Neuron (in vitro differentiated cells): Measurements from ENCODE around the gene BTN1A1.
"Not testable (repeated sequence)": the region's sequence is repeated elsewhere in the genome, so short reads cannot be mapped to it uniquely, and the experiment has no call there.

Experiments used
- H2AFZ ChIP-seq: one replicate; pipeline ENCODE4 v1.6.1; 2013; ENCODE audit warnings: low read depth, mild to moderate bottlenecking, inconsistent platforms, low read length, moderate library complexity
- H3K27me3 ChIP-seq: one replicate; pipeline ENCODE4 v1.6.1; 2013; ENCODE audit warnings: low read length; ENCODE audit not compliant: insufficient read depth
- H3K36me3 ChIP-seq: one replicate; pipeline ENCODE4 v1.6.1; 2013; ENCODE audit warnings: low read length; ENCODE audit not compliant: insufficient read depth
- H3K4me1 ChIP-seq: one replicate; pipeline ENCODE4 v1.6.1; 2013; ENCODE audit warnings: low read length; ENCODE audit not compliant: insufficient read depth
- H3K4me3 ChIP-seq: 2 replicates; pipeline ENCODE4 v1.5.1; 2013; ENCODE audit warnings: mild to moderate bottlenecking, low read length, moderate library complexity
- H3K9me3 ChIP-seq: one replicate; pipeline ENCODE4 v1.6.1; 2013; ENCODE audit warnings: low read length

BTN1A1 gene

DNA sequence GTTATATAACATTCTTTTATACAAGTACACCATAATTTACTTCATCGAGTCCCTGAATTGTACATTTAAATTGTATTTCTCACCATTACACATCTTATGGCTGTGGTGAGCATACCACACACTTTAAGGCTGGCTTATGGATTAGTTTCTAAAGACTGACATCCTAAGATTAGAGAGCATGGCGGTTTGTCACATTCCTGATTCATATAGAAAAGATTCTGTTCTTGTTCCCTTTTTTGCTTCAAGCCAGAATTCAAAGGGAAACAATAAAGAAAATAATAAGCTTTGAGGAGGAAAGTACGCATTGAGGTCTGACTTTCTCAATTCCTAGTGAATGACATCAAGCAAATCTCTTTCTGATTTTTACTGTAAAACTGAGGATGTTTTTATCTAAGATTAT lies 2.5 kb downstream of the BTN1A1 start:
- H3K36me3 ChIP-seq: no peaks in the 10 kb centered on the region
- peaks cover 2% of the 10 kb centered on the region for H3K9me3 ChIP-seq
- H3K4me3 ChIP-seq: no peak overlapping the region
- no peak overlapping the region for H2AFZ ChIP-seq
- no peaks in the 10 kb centered on the region for H3K4me1 ChIP-seq
- peaks cover 34% of the 10 kb centered on the region for H3K27me3 ChIP-seq

DNA sequence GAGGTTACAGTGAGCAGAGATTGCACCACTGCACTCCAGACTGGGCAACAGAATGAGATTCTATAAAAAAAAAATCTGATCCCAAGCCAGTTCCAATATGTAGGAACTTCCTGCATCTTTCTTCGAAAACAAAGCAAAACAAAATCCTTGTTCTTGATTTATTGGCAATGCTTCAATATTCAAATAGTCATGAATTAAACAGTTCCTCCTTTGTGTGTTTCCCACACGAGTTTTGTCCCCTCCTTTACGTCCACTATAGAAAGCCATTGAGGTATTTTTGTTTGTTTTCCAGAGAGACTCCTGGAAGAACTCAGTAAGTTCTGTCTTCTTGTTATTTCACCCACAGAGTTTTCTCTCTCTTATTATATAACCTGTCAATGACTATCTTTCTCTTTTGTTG lies 7.6 kb downstream of the BTN1A1 start:
- Histone ChIP-seq H3K9me3 (no peaks in the 10 kb centered on the region), H3K27me3 (peaks cover 27% of the 10 kb centered on the region), H3K4me3 (no peak overlapping the region), H2AFZ (no peak overlapping the region), H3K4me1 (no peaks in the 10 kb centered on the region), H3K36me3 (no peaks in the 10 kb centered on the region)

DNA sequence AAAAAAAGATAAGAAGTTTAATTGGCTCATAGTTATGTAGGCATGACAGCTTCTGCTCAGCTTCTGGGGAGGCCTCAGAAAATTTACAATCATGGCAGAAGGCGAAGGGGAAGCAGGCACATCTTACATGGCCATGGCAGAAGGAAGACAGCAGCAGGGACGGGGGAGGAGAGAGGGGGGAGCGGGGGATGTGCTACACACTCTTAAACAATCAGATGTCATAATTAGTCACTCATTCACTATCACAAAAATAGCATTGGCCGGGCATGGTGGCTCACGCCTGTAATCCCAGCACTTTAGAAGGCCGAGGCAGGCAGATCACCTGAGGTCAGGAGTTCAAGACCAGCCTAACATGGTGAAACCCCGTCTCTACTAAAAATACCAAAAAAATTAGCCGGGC lies 10.9 kb downstream of the BTN1A1 start:
- not testable (repeated sequence) for H3K4me3 ChIP-seq, H2AFZ ChIP-seq, H3K9me3 ChIP-seq, H3K36me3 ChIP-seq, H3K4me1 ChIP-seq
- H3K27me3 ChIP-seq: peaks cover 16% of the 10 kb centered on the region

DNA sequence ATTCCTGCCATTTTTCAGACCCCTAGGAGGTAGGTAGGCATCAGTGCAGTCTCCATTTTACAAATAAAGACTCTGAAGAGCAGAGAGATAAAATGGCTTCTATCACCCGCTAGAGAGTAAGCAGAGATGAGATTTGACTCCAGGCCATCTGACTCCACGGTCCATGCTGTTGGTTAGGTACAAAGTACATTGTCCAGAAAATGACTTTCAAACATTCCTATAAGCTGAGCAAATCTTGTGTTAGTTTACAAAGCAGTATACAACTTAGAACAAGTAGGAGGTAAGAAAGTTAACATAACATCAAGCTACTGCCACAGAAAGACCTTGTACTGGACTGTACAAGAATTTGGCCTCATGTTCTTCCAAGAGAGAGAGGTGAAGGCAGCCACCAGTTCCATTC lies 14.9 kb downstream of the BTN1A1 start:
- Histone ChIP-seq H3K4me3 (no peak overlapping the region), H2AFZ (no peak overlapping the region)

DNA sequence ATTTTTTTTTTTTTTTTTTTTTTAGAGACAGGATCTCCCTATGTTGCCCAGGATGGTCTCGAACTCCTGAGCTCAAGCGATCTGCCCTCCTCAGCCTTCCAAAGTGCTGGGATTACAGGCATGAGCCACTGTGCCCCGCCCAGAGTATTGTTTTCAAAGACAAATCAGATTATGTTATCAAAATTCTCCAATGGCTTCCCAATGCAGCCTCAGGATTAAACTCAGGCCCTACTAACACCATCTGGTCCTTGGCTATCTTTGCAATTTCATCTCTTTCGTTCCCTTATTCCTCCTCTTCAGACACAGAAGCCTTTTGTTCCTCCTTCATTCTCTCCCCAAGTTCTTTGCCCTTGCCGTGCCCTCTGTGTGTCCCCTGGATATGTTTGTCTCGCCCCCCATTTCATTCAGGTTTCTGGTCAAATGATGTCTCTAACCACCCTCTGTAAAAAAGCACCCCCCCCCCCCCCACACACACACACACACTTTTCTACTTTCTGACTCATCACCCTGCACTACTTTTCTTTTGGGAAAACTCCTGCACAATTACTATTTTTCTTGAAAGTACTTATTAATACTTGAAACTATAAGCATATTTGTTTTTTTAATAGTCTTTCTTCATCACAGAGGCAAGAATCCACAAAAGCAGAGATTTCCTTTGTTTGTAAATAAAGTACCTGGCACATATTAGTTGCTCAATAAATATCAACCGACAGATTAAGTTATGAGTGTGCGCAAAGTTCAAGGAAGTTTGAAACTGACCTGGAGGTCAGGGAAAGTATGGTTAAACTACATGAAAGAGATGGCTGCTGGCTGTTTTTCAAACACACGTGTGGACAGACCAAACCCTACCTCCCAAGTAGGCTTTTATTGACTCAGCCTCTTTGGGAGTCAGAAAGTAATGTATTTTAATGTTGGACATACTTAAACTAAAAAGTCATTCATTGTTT lies 16.7 kb downstream of the BTN1A1 start:
- Histone ChIP-seq H3K9me3 (no peaks in the 10 kb centered on the region), H3K36me3 (no peaks in the 10 kb centered on the region), H2AFZ (no peak overlapping the region), H3K4me1 (no peaks in the 10 kb centered on the region), H3K27me3 (peaks cover 1% of the 10 kb centered on the region), H3K4me3 (no peak overlapping the region)

More for the DNA sequence above, 14.9 kb downstream of the BTN1A1 start:
- Histone ChIP-seq H3K9me3 (no peaks in the 10 kb centered on the region), H3K4me1 (no peaks in the 10 kb centered on the region), H3K27me3 (peaks cover 5% of the 10 kb centered on the region), H3K36me3 (no peaks in the 10 kb centered on the region)

DNA sequence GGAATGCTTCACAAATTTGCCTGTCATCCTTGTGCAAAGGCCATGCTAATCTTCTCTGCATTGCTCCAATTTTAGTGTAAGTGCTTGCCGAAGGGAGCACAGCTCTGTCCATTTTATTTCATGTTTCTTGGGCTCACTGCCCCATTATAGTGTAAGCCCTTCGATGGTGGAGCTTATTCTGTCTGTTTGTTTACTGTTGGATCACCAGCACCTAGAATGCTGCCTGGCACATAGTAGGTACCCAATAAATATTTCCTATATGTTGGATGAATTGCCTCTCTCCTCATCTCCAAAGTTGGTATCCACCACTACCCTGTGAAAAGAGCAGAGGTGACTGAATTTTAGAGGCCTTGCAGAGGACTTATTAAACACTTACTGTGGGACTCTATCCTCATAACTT lies 19.3 kb downstream of the BTN1A1 start:
- Histone ChIP-seq H2AFZ (no peak overlapping the region), H3K36me3 (no peaks in the 10 kb centered on the region), H3K4me1 (no peaks in the 10 kb centered on the region), H3K27me3 (no peaks in the 10 kb centered on the region), H3K9me3 (no peaks in the 10 kb centered on the region), H3K4me3 (no peak overlapping the region)

DNA sequence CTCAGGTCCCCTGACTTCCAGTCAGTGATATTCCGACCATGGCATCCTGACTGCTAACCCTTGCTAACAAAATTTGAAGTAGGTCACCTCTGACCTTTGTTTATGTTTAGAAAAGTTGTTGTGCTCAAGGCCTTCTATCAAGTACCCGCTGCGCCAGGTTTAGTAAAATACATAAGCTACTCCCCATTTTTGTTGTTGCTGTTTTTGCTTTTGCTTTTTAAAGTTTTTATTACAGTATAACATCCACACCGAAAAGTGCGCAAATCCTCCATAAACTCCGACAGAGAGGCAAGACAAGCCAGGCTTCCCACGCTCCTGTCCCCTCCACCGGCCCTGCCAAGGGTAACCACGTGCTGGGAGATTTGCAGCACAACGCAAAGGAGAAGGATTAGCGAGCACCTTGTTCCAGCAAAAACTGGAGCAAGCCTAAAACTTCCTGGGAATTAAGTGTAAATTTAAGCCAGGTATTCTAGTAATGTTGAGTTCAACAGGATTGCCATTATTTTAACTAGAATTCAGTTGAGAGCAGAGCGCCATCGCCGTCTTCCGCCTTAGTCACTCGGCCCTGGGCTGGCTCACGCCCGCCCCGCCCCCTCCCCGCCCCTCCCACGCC lies 20.2 kb downstream of the BTN1A1 start:
- Histone ChIP-seq H3K27me3 (no peaks in the 10 kb centered on the region), H2AFZ (peak overlapping the region; percentile 79), H3K4me3 (peak overlapping the region; percentile 79), H3K4me1 (no peaks in the 10 kb centered on the region), H3K36me3 (no peaks in the 10 kb centered on the region), H3K9me3 (no peaks in the 10 kb centered on the region)

DNA sequence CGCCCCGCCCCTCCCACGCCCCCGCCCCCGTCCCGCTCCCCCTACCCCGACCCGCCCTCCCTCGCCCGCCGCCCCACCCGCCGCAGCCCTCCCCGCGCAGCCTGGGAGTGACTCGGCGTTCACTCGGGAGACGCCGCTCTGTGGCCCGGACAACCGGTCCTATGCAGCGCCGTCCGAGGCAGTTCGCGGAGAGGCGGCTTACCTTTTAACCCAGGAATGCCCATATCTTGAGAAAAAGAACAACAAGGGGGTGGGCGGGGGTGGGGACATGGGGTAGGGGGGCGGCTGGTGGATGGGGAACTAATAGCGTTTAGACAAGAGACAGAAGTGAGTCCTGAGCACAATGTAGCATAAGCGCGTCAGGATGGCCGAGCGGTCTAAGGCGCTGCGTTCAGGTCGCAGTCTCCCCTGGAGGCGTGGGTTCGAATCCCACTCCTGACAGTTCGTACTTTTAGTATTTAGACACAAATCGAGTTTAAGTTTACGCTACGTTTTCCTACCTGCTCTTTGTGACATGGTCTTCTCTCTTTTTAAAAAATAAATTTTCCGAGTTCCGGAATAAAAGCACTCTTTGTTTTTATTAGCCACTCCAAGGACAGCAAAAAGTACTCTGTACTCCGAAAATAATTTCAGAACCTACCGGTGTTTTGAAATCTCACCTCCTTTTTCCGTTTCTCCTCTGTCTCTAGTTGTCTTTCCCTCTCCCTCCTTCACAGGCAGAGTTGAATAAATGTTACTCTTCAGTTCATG lies 20.9 kb downstream of the BTN1A1 start:
- H3K9me3 ChIP-seq: no peaks in the 10 kb centered on the region
- H3K36me3 ChIP-seq: no peaks in the 10 kb centered on the region
- H3K27me3 ChIP-seq: no peaks in the 10 kb centered on the region
- H3K4me1 ChIP-seq: no peaks in the 10 kb centered on the region
- H3K4me3 ChIP-seq: peak overlapping the region; percentile 49
- H2AFZ ChIP-seq: peak overlapping the region; percentile 33

DNA sequence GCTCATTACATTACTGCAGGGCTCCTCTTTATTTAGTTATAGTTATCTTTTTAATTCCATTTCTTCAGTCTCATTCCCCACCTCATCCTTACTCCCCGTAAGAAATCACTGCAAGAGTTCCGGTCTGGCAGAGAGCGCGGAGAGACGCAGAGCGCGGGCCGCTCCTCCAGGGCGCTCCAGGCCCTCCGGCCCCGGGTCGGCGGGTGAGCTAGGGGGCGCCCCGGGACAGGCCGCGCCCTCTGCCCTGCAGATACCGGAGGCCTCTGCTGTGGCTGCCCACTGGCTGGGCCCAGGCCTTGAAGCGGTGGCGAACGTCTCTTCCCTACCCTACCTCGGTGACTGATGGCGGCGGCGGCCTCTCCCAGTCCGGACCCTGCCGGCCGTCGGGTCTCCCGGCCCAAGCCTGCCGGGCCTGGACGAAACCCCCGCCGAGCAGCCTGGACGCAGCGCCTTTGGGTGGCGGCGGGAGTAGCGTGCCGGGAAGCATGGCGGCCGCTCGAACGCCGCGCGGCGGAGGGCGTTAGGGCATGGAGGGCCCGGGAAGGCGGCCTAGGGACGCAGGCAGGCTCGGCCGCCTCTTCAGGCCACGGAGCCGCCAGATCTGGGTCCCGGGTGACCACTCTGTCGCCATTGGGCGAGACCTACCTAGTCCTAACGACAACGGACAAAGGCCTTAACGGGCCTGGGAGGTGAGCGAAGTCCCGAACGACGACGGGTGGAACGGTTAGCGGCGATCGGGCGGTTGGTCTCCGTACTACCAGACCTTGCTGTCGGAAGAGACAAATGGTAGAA lies 21.7 kb downstream of the BTN1A1 start:
- H3K27me3 ChIP-seq: no peaks in the 10 kb centered on the region
- no peaks in the 10 kb centered on the region for H3K36me3 ChIP-seq
- H3K9me3 ChIP-seq: no peaks in the 10 kb centered on the region
- H3K4me3 ChIP-seq: peak overlapping the region; percentile 49
- peak overlapping the region; percentile 33 for H2AFZ ChIP-seq
- no peaks in the 10 kb centered on the region for H3K4me1 ChIP-seq

DNA sequence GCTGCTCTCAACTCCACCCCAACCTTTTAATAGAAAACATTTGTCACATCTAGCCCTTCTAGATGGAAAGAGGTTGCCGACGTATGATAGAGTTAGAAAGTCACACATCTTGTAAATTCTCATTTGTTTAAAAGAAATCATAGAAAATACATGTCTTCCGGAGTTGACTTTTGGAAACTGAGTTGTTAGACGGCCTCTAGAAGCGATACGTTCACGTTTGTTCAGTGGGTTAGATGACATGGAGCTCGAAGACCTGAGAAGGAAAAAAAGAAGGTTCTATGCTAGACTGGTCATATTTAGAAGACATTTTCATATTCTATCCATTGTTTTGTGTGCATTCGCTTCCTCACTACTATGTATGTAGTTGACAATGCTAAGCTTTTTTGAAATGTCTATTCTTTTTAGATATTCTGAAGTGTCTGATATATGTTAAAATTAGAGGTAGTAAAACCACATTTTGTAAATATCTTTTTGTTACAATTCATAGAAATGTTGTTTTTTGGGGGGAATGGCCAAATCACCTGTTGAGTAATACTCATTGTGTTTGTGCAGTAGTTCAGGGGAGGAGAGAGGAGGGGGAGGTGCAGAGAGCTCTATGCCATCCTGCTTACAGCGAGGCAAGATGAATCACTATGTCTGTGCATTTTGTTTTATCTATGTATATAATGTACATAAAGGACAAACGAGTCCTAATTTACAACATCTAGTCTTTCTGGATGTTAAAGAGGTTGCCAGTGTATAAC lies 22.6 kb downstream of the BTN1A1 start:
- not testable (repeated sequence) for H3K27me3 ChIP-seq, H3K9me3 ChIP-seq, H3K4me3 ChIP-seq

DNA sequence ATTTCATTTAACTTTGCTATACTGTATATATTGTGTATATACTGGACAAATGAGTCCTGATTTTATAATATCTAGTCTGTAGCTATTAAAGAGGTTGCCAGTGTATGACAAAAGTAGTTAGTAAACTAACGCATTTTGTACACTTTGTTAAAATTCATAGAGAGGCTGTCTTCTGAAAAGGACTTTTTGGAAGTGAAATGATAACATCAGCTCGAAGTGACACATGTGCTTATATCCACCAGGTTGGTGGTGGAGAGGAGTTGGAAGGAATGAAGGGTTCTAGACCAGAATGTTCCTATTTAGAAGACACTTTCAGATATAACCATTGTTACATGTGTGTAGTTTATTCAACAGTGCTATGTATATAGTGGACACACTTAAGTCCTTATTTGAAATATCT lies 24.2 kb downstream of the BTN1A1 start:
- H3K4me1 ChIP-seq, H2AFZ ChIP-seq, H3K27me3 ChIP-seq: not testable (repeated sequence)

More for the DNA sequence above, 22.6 kb downstream of the BTN1A1 start:
- not testable (repeated sequence) for H2AFZ ChIP-seq, H3K4me1 ChIP-seq, H3K36me3 ChIP-seq

DNA sequence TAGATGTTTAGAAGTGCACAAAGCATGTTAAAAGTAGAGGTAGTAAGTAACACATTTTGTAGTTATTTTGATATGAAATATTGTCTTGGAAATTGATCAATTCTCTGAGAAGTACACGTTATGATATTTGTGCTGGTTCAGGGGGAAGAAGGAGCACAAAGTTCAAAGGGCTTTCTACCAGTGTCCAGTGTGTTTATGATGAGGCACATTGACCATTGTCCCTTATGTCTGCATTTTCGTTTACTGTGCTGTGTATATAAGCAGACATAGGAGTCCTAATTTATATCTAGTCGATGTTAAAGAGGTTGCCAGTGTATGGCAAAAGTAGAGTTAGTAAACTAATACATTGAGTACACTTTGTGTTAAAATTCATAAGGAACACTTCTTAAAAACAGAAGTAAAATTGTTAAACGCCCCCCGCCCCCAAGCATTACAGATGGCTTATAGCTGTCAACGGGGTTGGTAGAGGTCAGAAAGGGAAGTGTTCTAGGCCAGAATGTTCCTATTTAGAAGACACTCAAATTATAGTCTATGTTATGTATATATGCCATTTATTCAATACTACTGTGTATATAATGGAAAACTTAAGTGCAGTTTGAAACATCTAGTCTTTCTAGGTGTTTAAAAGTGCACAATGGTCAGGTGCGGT lies 24.7 kb downstream of the BTN1A1 start:
- Histone ChIP-seq H3K9me3 (no peaks in the 10 kb centered on the region), H2AFZ (no peak overlapping the region), H3K4me3 (no peak overlapping the region), H3K4me1 (no peaks in the 10 kb centered on the region), H3K36me3 (no peaks in the 10 kb centered on the region), H3K27me3 (no peaks in the 10 kb centered on the region)

More for the DNA sequence above, 24.2 kb downstream of the BTN1A1 start:
- not testable (repeated sequence) for H3K9me3 ChIP-seq, H3K4me3 ChIP-seq, H3K36me3 ChIP-seq
